A673 (cell line): ENCODE data around the gene NID1. TPM values are rescaled to one million over a fixed set of nuclear protein-coding genes. Genes with fewer than 3 reads are reported as not detected.

Source experiments
- BruUV-seq: library from RNA; stranded (reverse); fragments of 400-500 nt; replicated peaks from 2 replicates; lab custom pipeline; 2021; lab: Mats Ljungman, UMichigan
- CTCF ChIA-PET: fragments of 300-600 bp; sonication (Branson Sonifier 250); formaldehyde crosslinking; loops from one replicate; lab custom pipeline; 2022; ENCODE audit warnings: antibody characterized with exemption; lab: Charles Lee
- POLR2A ChIA-PET: fragments of 300-600 bp; sonication (Branson Sonifier 250); formaldehyde crosslinking; loops from one replicate; lab custom pipeline; 2022; ENCODE audit warnings: antibody characterized with exemption; ENCODE audit not compliant: low non-redundant PET; lab: Charles Lee
- DNase-seq: peaks from one replicate; pipeline ENCODE4 v3.0.0-alpha.2; 2015; ENCODE audit warnings: low spot score
- H3K27ac ChIP-seq: fragments of 200-600 bp; sonication (generic); 2 replicates; pipeline ENCODE4 v1.5.1; 2016; ENCODE audit warnings: mixed run types, low read depth, mild to moderate bottlenecking, mixed read lengths, antibody characterized with exemption, low read length; ENCODE audit not compliant: poor library complexity, severe bottlenecking
- H3K27me3 ChIP-seq: fragments of 200-600 bp; sonication (generic); replicated peaks from 2 replicates; pipeline ENCODE4 v1.6.1; 2017; ENCODE audit warnings: mixed run types, low read depth, mild to moderate bottlenecking, mixed read lengths, antibody characterized with exemption, low read length; ENCODE audit not compliant: insufficient read depth, poor library complexity
- H3K36me3 ChIP-seq: fragments of 200-600 bp; sonication (generic); 2 replicates; pipeline ENCODE4 v1.6.1; 2016; ENCODE audit warnings: mixed run types, mild to moderate bottlenecking, mixed read lengths, antibody characterized with exemption, low read length; ENCODE audit not compliant: insufficient read depth, poor library complexity, severe bottlenecking
- H3K4me1 ChIP-seq: fragments of 200-600 bp; sonication (generic); 2 replicates; pipeline ENCODE4 v1.6.1; 2017; ENCODE audit warnings: mixed run types, mild to moderate bottlenecking, mixed read lengths, antibody characterized with exemption, low read length; ENCODE audit not compliant: insufficient read depth, poor library complexity, severe bottlenecking
- H3K4me3 ChIP-seq: fragments of 200-600 bp; sonication (generic); 2 replicates; pipeline ENCODE4 v1.5.1; 2016; ENCODE audit warnings: low read depth, mixed run types, mild to moderate bottlenecking, mixed read lengths, low read length; ENCODE audit not compliant: poor library complexity, severe bottlenecking
- H3K9me3 ChIP-seq: fragments of 200-600 bp; sonication (generic); 2 replicates; pipeline ENCODE4 v1.6.1; 2016; ENCODE audit warnings: mixed run types, low read depth, mild to moderate bottlenecking, mixed read lengths, antibody characterized with exemption, low read length; ENCODE audit not compliant: poor library complexity, severe bottlenecking
- EZH2 ChIP-seq: fragments of 200-600 bp; sonication (generic); IDR thresholded peaks from 2 replicates; pipeline ENCODE4 v1.6.1; 2017; ENCODE audit warnings: borderline replicate concordance, low read depth, mild to moderate bottlenecking, mixed read lengths, antibody characterized with exemption, low read length; ENCODE audit not compliant: poor library complexity, severe bottlenecking
- intact Hi-C: fragments of 100-400 bp; cut with micrococcal nuclease; formaldehyde crosslinking; loops from one replicate; pipeline ENCODE4 v1.10.0; 2022; ENCODE audit not compliant: unreplicated experiment
- total RNA-seq: library from RNA; stranded (reverse); gene quantifications from 2 replicates; pipeline ENCODE4 v1.2.3, GENCODE V29; 2021
- TF ChIP-seq, protein P1 (sequence below): fragments of 300-800, 200-600 bp; sonication (generic); conservative IDR thresholded peaks from 2 replicates; pipeline ENCODE4 v1.5.1; 2017; ENCODE audit warnings: low read depth, mild to moderate bottlenecking, antibody characterized with exemption, low read length, moderate library complexity, mixed read lengths

NID1 gene
- total RNA-seq, 1 experiment from 2014 or later, result 0.64 TPM

DNA sequence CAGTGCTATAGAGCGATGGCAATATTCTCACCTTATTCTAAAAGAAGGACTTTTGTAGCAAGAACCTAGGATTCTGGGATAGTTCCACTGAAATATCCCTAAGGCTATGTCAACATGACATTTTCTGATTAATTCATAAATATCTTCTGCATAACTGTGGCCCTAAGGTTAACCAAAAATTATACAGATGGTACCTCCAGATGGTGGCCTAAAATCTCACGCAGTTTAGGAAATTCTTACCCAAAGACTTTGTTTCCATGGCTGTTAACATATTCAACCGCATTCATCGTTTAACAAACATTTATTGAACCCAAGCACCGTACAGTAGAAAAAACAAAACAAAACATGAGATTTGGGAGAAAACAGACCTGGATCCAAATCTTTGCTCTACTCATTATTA is 19.1 kb downstream of the NID1 start:
- no TSS peak for BruUV-seq
- H3K9me3 ChIP-seq, result no peaks in the 10 kb centered on the region
- CTCF ChIA-PET, result no interaction called here
- DNase-seq, result no peak
- intact Hi-C loops, result no loop called here
- TF ChIP-seq, protein P1, sequence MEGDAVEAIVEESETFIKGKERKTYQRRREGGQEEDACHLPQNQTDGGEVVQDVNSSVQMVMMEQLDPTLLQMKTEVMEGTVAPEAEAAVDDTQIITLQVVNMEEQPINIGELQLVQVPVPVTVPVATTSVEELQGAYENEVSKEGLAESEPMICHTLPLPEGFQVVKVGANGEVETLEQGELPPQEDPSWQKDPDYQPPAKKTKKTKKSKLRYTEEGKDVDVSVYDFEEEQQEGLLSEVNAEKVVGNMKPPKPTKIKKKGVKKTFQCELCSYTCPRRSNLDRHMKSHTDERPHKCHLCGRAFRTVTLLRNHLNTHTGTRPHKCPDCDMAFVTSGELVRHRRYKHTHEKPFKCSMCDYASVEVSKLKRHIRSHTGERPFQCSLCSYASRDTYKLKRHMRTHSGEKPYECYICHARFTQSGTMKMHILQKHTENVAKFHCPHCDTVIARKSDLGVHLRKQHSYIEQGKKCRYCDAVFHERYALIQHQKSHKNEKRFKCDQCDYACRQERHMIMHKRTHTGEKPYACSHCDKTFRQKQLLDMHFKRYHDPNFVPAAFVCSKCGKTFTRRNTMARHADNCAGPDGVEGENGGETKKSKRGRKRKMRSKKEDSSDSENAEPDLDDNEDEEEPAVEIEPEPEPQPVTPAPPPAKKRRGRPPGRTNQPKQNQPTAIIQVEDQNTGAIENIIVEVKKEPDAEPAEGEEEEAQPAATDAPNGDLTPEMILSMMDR, result no peak
- no peak for TF ChIP-seq EZH2
- no peaks in the 10 kb centered on the region for H3K4me1 ChIP-seq
- POLR2A ChIA-PET, result no interaction called here
- H3K4me3 ChIP-seq, result no peak overlapping the region
- no peaks in the 10 kb centered on the region for H3K27me3 ChIP-seq
- H3K27ac ChIP-seq, result no peak overlapping the region
- H3K36me3 ChIP-seq, result no peaks in the 10 kb centered on the region

GRCh38 chr1:236044341-236044740 is 20.5 kb downstream of the NID1 start:
- H3K9me3 ChIP-seq, result no peaks in the 10 kb centered on the region
- ChIA-PET CTCF (no interaction called here), POLR2A (no interaction called here)
- intact Hi-C loops, result no loop called here
- no TSS peak for BruUV-seq
- H3K4me1 ChIP-seq, result no peaks in the 10 kb centered on the region
- no peaks in the 10 kb centered on the region for H3K27me3 ChIP-seq
- H3K36me3 ChIP-seq, result no peaks in the 10 kb centered on the region
- H3K27ac ChIP-seq, result no peak overlapping the region
- no peak overlapping the region for H3K4me3 ChIP-seq
- TF ChIP-seq EZH2, result no peak
- TF ChIP-seq, protein P1, result no peak
- no peak for DNase-seq

DNA sequence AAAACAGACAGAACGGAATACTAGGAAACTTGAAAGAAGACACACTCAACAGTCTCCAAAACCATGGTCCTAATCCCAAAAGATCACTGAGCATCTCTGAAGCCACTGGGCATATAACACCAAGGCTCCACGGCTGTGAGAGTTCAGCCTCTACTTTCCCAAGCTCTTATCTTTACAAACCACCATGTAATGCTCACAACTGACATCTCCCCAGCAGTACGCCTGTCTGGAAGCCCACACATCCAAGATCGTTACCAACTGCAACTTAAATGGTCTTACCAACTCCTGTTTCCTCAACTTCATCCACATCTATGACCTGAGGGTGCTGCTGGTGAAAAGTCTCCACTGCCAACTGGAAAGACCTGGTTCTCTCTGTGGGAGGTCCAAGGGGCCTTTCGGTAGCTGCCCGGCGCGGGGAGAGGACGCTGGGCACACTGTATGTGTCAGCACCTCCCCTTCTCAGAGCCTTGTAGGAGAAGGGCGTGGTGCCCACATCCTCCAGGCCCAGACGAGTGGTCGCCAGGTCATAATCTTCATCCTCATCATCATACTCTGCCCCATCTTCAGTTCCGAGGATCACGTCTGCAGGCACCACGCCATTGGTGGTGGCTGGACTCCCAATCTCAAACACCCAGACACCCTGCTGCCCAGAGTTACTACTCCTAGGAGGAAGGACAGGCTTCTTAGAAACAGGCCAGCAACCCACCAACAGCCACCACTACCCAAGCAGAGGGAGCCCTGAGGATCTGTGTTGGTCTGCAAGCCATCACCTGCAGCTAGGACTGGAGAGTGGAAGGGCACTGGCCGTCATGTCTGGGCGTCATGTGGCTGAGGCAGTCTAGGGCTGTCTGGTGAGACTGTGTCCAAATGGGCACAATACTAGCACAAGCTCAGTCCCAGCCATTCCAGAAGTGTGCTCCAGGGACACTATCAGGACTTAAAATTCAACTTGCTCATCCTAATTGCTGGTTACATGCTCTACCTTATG is 23.0 kb downstream of the NID1 start:
- CTCF ChIA-PET, result no interaction called here
- H3K27ac ChIP-seq, result no peak overlapping the region
- no peak for TF ChIP-seq EZH2
- TF ChIP-seq, protein P1, result no peak
- no peak for DNase-seq
- H3K9me3 ChIP-seq, result no peaks in the 10 kb centered on the region
- intact Hi-C loops, result no loop called here
- H3K27me3 ChIP-seq, result no peaks in the 10 kb centered on the region
- BruUV-seq, result no TSS peak
- POLR2A ChIA-PET, result no interaction called here
- no peaks in the 10 kb centered on the region for H3K36me3 ChIP-seq
- no peak overlapping the region for H3K4me3 ChIP-seq
- H3K4me1 ChIP-seq, result no peaks in the 10 kb centered on the region
